GM23248 (cell line): ENCODE data around the gene STYXL2. TPM values are rescaled to one million over a fixed set of nuclear protein-coding genes. Genes with fewer than 3 reads are reported as not detected.

Experiments used
- DNase-seq: peaks from one replicate; pipeline ENCODE4 v3.0.0-alpha.2; 2015
- H2AFZ ChIP-seq: fragments of 200-600 bp; sonication (generic); 2 replicates; pipeline ENCODE4 v1.6.1; 2016; ENCODE audit warnings: antibody characterized with exemption
- H3F3A ChIP-seq: fragments of 200-600 bp; sonication (generic); 2 replicates; pipeline ENCODE4 v1.6.1; 2016; ENCODE audit warnings: mild to moderate bottlenecking, antibody characterized with exemption, mixed run types; ENCODE audit not compliant: insufficient read depth
- H3K27ac ChIP-seq: fragments of 200-600 bp; sonication (generic); 2 replicates; pipeline ENCODE4 v1.5.1; 2016; ENCODE audit warnings: mild to moderate bottlenecking
- H3K27me3 ChIP-seq: fragments of 200-600 bp; sonication (generic); replicated peaks from 2 replicates; pipeline ENCODE4 v1.6.1; 2016; ENCODE audit warnings: mild to moderate bottlenecking; ENCODE audit not compliant: insufficient read depth
- H3K36me3 ChIP-seq: fragments of 200-600 bp; sonication (generic); 2 replicates; pipeline ENCODE4 v1.6.1; 2016; ENCODE audit warnings: low read depth, mild to moderate bottlenecking
- H3K4me1 ChIP-seq: fragments of 200-600 bp; sonication (generic); 2 replicates; pipeline ENCODE4 v1.6.1; 2016; ENCODE audit warnings: mild to moderate bottlenecking; ENCODE audit not compliant: insufficient read depth
- H3K4me2 ChIP-seq: fragments of 200-600 bp; sonication (generic); one replicate; pipeline ENCODE4 v1.6.1; 2016; ENCODE audit warnings: mild to moderate bottlenecking; ENCODE audit not compliant: unreplicated experiment
- H3K4me3 ChIP-seq: fragments of 200-600 bp; sonication (generic); 2 replicates; pipeline ENCODE4 v1.5.1; 2016; ENCODE audit warnings: mild to moderate bottlenecking
- H3K79me2 ChIP-seq: fragments of 200-600 bp; sonication (generic); 2 replicates; pipeline ENCODE4 v1.6.1; 2016; ENCODE audit warnings: mild to moderate bottlenecking; ENCODE audit not compliant: insufficient read depth
- H3K9ac ChIP-seq: fragments of 200-600 bp; sonication (generic); 2 replicates; pipeline ENCODE4 v1.6.1; 2016; ENCODE audit warnings: mild to moderate bottlenecking
- H3K9me2 ChIP-seq: fragments of 200-600 bp; sonication (generic); 2 replicates; pipeline ENCODE4 v1.6.1; 2016; ENCODE audit warnings: mixed run types, mild to moderate bottlenecking, moderate library complexity; ENCODE audit not compliant: insufficient read depth
- H3K9me3 ChIP-seq: fragments of 200-600 bp; sonication (generic); one replicate; pipeline ENCODE4 v1.6.1; 2017; ENCODE audit warnings: low read depth
- H4K20me1 ChIP-seq: fragments of 200-600 bp; sonication (generic); 2 replicates; pipeline ENCODE4 v1.6.0; 2016; ENCODE audit not compliant: insufficient read depth
- EZH2 ChIP-seq: fragments of 200-600 bp; sonication (generic); IDR thresholded peaks from 2 replicates; pipeline ENCODE4 v1.6.1; 2018; ENCODE audit warnings: antibody characterized with exemption, mild to moderate bottlenecking; ENCODE audit not compliant: insufficient read depth, poor library complexity, severe bottlenecking
- EZH2phosphoT487 ChIP-seq: fragments of 200-600 bp; sonication (generic); IDR thresholded peaks from 2 replicates; pipeline ENCODE4 v1.6.1; 2018; ENCODE audit warnings: antibody characterized with exemption, moderate library complexity, mild to moderate bottlenecking, low read depth; ENCODE audit not compliant: insufficient read depth
- WGBS, 2 experiments: methylation state at CpG; one replicate each; pipeline ENCODE4 v1.1.6; 2015 to 2017; ENCODE audit warnings: low lambda C conversion rate in 2 of 2, low coverage in 1 of 2; ENCODE audit errors: missing lambda C conversion rate in 2 of 2; 5-methylcytosine and 5-hydroxymethylcytosine counted together
- in situ Hi-C: fragments of 300-500 bp; cut with MboI; formaldehyde crosslinking; loops from 2 replicates; pipeline ENCODE4 v1.15.0; 2020
- polyA plus RNA-seq: library from polyadenylated mRNA; unstranded; fragments of >200 nt; fragmentation: Nextera tagmentation; extraction: Ambion mirVana; gene quantifications from 2 replicates; pipeline ENCODE4 v1.2.1, GENCODE V29; 2016
- total RNA-seq: library from RNA; depleted of rRNA; stranded (reverse); fragments of >200 nt; shearing (Covaris generic); gene quantifications from 2 replicates; pipeline ENCODE4 v1.2.3, GENCODE V29; 2014

Gene STYXL2
- total and polyA plus RNA-seq, 2 experiments from 2014 or later = not detected

- DNase-seq = peak; percentile 63
- peak overlapping the region; percentile 26 for H3K4me2 ChIP-seq
Measured at GRCh38 chr1:167095368-167095767, 1.5 kb downstream of the STYXL2 start.

GRCh38 chr1:167099851-167100250 lies 6.0 kb downstream of the STYXL2 start:
- Histone ChIP-seq H3K4me3 (no peak overlapping the region), H3K9ac (no peak overlapping the region), H3K27me3 (peaks cover 9% of the 10 kb centered on the region; the same call in 1 of the 2 replicates), H3F3A (no peaks in the 10 kb centered on the region), H3K4me1 (no peaks in the 10 kb centered on the region), H3K27ac (no peak overlapping the region), H3K36me3 (no peaks in the 10 kb centered on the region), H3K4me2 (no peak overlapping the region), H4K20me1 (no peaks in the 10 kb centered on the region), H2AFZ (no peak overlapping the region), H3K9me3 (no peaks in the 10 kb centered on the region), H3K79me2 (no peaks in the 10 kb centered on the region), H3K9me2 (no peaks in the 10 kb centered on the region)
- WGBS, 2 experiments = 4 to 5% methylated on average over 1 of the region's 1 CpG
- TF ChIP-seq EZH2phosphoT487 (no peak), EZH2 (no peak)
- no peak for DNase-seq
- in situ Hi-C loops = loop anchor here (25.0 kb wide), 1 partner anchor 587 kb away; no protein-coding TSS in a partner anchor

More at GRCh38 chr1:167095368-167095767, 1.5 kb downstream of the STYXL2 start:
- no peak overlapping the region for H2AFZ ChIP-seq
- H4K20me1 ChIP-seq = no peaks in the 10 kb centered on the region
- TF ChIP-seq EZH2 (no peak), EZH2phosphoT487 (no peak)
- no peaks in the 10 kb centered on the region for H3K9me2 ChIP-seq
- no peaks in the 10 kb centered on the region for H3K36me3 ChIP-seq
- no peak overlapping the region for H3K4me3 ChIP-seq
- no peak overlapping the region for H3K27ac ChIP-seq
- peaks cover 13% of the 10 kb centered on the region; the same call in 1 of the 2 replicates for H3K27me3 ChIP-seq
- no peaks in the 10 kb centered on the region for H3F3A ChIP-seq
- WGBS, 2 experiments = 1 to 4% methylated on average over 5 of the region's 5 CpGs
- no peaks in the 10 kb centered on the region for H3K4me1 ChIP-seq
- in situ Hi-C loops = loop anchor here (25.0 kb wide), 1 partner anchor 592 kb away; no protein-coding TSS in a partner anchor
- no peaks in the 10 kb centered on the region for H3K79me2 ChIP-seq
- no peaks in the 10 kb centered on the region for H3K9me3 ChIP-seq
- no peak overlapping the region for H3K9ac ChIP-seq

GRCh38 chr1:167100730-167101129 lies 6.9 kb downstream of the STYXL2 start:
- in situ Hi-C loops = no loop called here
- Histone ChIP-seq H3F3A (no peaks in the 10 kb centered on the region), H4K20me1 (no peaks in the 10 kb centered on the region), H3K27me3 (peaks cover 13% of the 10 kb centered on the region; the same call in 1 of the 2 replicates), H3K79me2 (no peaks in the 10 kb centered on the region), H3K4me2 (no peak overlapping the region), H3K36me3 (no peaks in the 10 kb centered on the region), H3K27ac (no peak overlapping the region), H3K9me3 (no peaks in the 10 kb centered on the region), H2AFZ (no peak overlapping the region), H3K9ac (no peak overlapping the region), H3K4me1 (no peaks in the 10 kb centered on the region), H3K4me3 (no peak overlapping the region), H3K9me2 (no peaks in the 10 kb centered on the region)
- DNase-seq = no peak
- TF ChIP-seq EZH2phosphoT487 = no peak
- no peak for TF ChIP-seq EZH2
- 30 to 33% methylated on average over 2 of the region's 2 CpGs for WGBS, 2 experiments

- Histone ChIP-seq H3K9ac (no peak overlapping the region), H3K9me3 (no peaks in the 10 kb centered on the region), H3K79me2 (no peaks in the 10 kb centered on the region), H3K4me1 (no peaks in the 10 kb centered on the region), H3K4me3 (no peak overlapping the region), H4K20me1 (no peaks in the 10 kb centered on the region), H3K4me2 (no peak overlapping the region), H3F3A (no peaks in the 10 kb centered on the region), H3K27me3 (peaks cover 11% of the 10 kb centered on the region; the same call in 1 of the 2 replicates), H2AFZ (no peak overlapping the region), H3K27ac (no peak overlapping the region), H3K36me3 (no peaks in the 10 kb centered on the region), H3K9me2 (no peaks in the 10 kb centered on the region)
- DNase-seq = no peak
- in situ Hi-C loops = no loop called here
- TF ChIP-seq EZH2phosphoT487 (no peak), EZH2 (no peak)
- 33 to 44% methylated on average over 2 of the region's 2 CpGs for WGBS, 2 experiments
Measured at GRCh38 chr1:167101754-167102153, 7.9 kb downstream of the STYXL2 start.
